Fibroblast of skin of right biceps (primary cell): Measurements from ENCODE around the gene DENND1A.

Experiments used
- DNase-seq: peaks from one replicate; pipeline ENCODE4 v3.0.0-alpha.2; 2013

Gene DENND1A

DNA sequence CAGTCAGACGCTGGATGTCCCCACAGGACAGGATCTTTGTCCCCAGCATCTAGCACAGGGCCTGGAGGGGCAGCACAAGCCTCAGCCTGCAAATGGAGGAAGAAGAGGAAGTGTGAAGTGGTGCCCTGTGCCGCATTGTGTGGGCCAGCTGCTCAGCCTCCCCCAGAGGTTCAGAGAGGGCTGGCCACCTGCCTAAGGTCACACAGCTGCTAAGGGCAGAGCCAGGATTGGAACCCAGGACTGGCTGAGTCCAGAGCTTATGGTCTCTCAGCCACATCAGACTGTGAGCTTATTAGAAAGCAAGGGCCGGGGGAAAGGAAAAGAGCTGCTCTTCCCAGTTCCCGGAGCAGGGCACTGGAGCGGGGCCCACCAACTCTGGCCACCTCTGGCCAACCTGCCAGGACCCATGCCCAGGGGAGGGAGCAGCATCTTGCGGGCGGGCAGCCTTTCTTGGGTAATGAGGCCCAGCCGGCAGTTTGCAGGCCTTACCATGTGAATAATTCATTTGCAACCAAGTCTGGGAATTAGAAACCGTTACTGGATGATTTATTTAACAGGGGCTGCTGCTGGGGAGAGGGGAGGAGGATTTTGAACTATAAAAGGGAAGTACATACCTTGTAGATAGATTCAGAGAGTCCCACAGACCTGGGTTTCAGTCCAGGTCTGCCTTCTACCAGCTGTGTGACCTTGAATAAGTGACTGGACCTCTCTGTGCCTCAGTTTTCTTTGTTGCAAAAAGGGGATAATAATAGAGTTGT, 585.6 kb downstream of the DENND1A start:
- DNase-seq, result no peak

DNA sequence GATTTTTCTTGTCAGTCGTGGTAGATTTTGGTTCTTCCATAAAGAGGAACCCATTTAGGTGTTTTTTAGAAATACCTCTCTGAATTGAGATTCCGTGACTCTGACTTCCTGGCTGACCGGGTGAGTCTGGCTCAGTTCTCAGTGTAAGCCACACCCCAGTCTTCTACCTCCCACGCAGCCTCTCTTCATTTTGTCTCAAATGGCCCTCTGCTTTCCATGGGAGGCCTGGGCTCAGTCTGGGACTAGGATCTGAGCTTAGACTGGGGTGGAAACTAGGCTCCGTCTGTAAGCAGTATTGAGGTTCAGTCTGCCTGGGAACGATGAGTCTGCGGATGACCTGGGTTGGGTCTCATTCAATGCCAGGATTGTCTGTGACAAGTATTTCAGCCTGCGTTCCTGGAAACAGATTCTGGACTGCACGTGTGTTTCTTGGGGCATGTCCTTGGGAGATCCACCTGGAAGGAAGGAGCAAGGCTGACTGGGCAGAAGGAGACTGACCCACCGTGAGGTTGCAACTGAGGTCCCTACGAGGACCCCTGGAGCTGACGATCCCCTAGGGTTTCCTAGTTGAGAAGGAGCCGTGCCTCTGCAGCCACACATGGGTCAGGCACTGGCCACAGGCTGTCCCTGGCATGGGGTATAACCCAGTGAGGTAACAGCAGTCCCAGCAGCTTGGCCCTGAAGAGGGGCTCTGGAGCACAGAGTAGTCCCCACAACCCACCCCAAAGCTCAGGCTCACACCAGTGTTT, 586.3 kb downstream of the DENND1A start:
- DNase-seq, result no peak

DNA sequence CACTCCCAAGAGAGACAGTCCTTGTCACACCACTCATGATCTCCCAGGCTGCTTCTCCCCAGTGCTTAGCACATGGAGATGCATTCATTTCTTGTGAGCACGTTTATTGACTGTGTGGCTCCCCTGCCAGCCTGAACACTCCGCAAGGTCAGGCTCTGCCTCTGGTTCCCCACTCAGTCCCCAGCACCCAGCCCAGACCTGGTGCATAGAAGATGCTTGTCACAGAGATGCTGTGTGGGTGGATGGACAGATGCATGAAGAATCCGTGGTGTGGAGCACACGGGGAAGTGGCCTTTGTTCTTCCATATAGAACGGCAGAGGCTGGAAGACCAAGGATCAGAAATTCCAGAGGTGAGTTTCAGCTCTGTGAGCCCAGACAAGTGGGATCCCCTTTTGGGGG, 587.7 kb downstream of the DENND1A start:
- DNase-seq, result no peak

DNA sequence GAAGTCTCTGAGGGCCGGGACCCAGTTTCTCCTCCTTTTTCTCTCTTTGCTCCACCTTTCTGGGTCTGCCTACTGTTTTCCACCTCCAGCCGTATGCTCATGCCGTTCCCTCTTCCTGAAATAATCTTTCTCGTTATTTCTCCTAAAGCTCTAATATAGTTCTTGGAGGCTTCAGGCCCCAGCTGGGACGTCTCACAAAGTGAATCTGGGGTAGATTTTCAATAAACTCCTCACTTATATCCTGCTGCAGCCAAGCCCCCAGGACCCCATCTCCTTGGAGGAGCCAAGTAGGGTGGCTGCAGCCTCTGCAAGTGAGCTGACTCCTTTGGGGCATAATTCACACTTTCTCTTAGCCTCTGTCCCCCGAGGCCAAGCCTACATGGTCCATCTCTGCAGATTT, 588.1 kb downstream of the DENND1A start:
- no peak for DNase-seq

DNA sequence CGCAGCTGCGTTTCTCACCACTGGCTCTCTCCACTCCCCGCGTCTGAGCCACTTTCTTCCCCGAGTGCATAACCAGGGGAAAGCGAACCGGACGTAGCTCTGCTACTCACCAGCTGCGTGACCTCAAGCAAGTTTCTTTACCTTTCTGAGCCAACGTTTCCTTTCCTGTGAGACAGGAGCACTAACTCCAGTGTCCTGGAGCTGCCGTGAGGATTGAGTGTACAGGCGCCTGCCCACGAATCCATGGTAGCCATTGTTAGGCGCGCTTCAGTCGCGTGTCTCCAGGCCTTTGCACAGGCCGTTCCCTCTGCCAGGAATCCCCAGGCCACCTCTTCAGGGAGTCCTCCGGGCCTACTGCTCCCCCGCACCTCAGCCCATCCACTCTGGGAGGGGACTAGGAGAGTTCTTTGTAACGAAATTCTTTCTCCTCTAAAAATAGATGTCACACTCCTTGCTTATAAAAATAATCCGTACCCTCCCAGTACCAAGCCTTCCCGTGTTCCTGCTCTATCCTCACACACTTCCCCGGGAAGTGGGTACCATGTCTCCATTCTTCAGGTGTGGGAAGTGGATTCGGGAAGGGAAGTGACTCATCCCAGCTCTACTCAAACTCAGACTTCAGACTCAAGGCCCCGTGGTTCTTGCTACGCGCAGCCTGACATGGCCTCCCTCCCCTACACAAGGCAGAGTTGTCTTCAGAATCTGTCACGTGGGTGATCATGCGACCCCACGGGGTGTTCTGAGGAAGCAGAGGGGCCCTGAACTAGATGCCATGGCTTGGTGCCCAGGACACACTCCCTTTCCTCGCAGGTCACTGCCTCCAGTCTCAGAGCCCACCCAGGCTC, 590.0 kb downstream of the DENND1A start:
- DNase-seq, result no peak

DNA sequence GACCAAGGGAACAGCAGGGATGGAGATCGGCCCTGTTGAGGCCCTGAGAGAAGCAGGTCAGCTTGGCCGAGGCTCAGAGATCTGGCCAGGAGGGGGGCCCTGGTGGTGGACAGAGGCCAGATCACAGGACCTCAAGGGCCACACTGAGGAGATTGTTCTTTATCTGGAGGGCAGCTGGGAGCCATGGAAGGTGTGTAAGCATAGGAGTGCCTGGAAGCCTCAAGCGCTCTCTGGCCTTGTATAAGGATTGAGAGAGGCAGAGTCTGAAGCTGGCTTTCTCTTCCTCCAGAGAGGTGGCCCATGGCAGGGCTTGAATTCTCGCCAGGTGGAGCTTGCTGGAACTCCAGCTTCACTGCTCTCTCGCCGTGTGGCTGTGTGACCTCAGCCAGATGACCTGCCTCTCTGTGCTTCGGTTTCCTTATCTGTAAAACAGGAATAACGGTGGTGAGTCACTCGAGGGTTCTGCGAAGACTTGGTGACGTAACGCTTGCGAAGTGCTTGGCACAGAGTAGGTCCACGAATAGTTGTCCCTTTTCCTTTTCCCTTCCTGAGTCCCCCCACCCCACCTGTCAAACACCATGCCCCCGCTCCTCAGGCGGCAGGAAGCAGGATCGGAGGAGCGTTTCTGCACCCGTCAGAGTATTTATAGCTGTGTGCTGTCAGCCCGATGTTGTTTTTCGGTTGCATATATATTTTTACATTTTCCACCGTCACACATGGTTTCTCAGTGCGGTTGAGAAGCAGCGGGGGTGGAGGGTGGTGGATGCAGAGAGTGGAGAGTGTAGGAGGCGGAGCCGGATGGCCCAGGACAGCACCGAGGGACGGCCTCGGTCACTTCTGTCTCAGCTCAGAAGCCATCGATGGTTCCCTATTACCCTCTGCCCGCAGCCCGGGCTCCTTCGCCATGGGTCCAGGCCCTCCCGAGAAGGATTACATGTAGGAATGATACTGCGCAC, 590.9 kb downstream of the DENND1A start:
- no peak for DNase-seq

DNA sequence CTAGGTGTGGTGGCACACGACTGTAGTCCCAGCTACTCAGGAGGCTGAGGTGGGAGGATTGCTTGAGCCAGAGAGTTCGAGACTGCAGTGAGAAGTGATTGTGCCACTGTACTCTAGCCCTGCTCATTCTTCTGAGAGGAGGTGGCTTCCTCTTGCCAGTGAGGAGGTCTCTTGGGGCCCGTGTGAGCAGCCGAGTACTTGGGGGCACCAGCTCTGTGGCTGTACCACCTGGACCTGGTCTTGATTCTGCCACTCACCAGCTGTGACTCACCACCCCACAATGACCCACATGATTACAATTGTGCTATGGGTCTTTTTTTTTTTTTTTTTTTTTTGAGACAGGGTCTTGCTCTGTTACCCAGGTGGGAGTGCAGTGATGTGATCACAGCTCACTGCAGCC, 592.0 kb downstream of the DENND1A start:
- no peak for DNase-seq

DNA sequence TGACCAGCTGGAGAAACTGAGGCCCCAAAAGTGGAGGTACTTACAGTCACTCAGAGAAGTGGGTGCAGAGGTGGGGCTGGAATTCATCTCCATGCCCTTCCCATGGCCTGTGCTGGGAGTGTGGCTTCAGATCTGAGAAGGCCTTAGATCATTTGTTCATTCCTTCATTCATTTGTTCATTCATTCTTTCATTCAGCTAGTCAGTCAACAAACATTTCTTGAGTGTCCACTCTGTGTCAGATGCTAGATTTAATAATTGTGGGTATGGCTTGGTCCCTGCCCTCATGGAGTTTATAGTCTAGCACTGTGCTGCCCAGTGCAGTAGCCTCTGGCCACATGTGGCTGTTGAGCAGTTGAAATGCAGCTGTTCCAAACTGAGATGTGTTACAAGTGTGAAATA, 593.0 kb downstream of the DENND1A start:
- no peak for DNase-seq

DNA sequence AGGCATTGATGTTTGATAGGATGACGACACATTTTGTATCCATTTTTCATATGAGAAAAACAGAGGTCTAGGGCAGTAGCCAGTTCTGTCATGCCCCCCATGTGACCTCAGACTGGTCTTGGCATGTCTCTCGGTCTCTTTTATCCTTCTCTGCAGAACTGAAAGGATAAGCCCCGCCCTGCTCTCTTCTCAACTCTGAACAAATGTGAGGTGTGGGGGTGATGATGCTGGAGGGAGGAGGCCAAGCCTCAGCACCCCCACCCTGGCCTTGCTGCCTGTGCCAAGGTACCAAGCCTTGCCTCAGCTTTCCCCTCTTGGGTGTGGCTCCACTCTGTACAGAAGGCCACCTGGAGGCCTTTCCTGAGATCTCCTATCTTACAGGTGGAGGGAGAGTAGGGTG, 593.5 kb downstream of the DENND1A start:
- no peak for DNase-seq

DNA sequence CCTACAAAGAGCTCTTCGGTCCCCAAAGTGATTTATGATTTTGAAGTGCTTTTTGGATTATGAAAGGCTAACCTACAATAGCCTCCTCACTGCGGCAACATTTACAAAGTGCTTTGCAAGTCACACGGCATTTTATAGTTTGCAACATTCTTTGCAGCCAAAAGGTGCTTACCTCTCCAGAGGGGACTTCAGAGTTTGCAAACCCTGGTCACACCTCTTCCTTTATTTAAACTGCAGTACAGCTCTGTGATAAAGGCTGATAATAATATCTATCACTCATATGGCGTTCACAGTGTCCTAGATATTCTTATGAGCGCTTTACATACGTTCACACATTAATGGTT, 594.0 kb downstream of the DENND1A start:
- DNase-seq, result no peak

DNA sequence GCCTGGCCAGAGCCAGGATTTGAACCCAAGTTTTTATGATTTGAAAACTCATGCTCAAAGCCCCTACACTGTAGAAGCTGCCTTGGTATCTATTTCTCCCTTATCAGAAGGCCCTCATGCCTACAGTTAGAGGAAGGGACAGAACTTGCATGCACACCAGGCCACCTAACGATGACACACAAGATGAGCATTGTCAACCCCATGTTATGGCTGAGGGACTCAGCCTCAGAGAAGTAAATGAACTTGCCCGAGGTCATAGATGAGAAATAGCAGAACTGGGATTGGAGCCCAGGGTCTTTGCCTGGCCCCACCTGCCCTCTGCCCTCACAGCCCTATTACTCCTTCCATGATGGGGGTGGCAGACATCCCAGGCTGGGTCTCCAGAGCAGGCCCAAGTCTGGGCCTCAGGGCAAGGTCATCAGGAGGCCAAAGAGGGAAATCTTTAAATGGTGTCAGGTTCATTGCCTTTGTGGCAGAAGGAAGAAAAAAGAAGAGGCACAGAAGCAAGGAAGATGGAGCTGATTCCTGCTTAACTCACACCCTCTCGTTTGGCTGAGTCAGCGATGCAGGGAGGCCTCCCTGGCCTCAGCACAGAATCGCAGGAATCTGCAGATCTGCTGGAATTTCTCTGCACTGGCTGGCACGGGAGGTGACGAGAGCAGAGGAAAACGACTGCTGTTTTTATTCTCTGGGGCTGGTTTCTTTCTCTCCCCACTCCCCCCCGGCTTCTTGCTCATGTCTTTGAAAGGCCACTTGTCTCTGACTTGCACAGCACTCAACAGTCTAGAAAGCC, 594.5 kb downstream of the DENND1A start:
- DNase-seq, result peak; percentile 83

DNA sequence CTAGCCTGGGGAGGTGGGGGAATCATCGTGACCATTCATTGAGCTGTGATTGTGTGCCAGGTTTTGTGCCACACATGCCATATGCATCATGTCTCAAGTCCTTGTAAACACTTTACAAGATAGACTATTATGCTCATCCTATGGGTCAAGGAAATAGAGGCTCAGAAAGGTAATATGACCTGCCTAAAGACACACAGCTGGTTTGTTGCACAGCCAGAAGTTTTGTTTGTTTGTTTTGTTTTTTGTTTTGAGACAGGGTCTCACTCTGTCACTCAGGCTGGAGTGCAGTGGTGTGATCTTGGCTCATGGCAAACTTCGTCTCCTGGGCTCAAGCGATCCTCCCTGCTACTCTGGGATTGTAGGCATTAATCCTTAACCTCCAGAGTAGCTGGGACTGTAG, 595.3 kb downstream of the DENND1A start:
- DNase-seq, result no peak

DNA sequence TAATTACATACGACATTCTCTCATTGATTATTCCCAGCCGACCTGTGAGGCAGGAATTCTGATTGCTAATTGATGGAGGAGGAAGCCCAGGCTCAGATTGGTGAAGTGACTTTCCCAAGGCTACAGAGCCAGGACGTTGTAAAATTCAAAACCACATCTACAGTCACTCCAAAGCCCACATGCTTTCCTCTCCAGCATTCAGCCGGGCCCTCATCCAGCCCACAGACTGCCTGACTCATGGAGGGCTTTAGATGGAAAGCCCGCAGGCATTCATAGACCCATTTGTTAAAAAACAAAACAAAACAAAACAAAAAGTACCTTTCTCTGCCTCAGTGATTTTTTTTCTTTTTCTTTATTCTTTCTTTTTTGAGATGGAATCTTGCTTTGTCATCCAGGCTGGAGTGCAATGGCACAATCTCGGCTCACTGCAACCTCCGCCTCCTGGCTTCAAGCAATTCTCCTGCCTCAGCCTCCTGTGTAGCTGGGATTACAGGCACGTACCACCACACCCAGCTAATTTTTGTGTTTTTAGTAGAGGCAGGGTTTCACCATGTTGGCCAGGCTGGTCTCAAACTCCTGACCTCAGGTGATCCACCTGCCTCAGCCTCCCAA, 596.8 kb downstream of the DENND1A start:
- DNase-seq, result peak; percentile 85

DNA sequence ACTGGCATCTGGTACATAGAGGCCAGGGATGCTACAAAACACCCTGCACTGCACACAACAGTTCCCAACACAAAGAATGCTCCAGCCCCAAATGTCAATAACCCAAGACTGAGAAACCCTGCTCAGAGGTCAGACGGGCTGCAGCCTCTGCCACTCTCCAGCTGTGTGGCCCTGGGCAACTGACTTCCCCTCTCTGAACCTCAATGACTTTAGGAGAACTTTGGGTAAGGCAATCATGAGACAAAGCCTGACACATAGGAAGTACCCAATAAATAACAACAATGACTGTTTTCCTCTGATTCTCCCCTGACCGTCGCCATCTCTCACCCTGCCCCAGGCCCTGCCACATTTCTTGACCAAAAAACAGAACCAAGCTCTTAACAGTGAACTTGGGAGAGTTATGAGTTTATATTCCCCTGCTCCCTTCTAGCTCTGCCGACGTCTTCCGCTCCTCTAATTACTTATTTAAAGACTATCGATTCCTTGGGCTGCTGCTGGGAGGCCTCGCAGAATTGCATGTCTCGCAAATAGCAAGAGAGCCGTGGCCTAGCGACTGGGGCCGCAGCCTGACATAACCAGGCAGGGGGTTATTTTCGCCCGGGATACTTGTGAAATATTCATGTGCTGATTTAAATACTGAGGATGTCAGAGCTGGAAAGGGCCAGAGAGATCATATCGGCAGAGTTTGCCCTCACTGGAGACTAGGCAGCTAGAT, 598.4 kb downstream of the DENND1A start:
- no peak for DNase-seq
